ENCODE data around the gene DNAH1. TPM values are rescaled to one million over a fixed set of nuclear protein-coding genes. Genes with fewer than 3 reads are reported as not detected.

DNAH1 gene
- total RNA-seq, 1 experiment from 2014 or later, result 5.5 TPM

DNA sequence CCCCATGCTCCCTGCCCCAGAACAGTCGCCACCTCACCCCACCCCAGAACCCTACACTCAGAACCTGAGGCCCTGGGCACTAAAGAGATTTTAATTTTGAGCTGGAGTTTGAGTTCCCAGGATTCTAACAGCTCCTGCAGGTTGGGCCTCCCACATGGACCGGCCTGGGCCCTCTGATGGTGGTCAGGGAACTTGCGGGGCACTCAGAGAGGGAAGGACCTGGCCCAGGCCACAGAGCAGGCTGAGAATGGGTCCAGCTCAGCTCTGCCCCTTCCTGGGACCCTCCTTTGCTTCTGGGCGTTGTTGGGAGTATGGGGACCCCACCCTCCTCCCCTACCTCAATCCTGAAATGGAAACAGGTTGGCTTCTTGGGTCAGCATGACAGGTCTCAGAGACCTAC, 129.9 kb downstream of the DNAH1 start:
- Histone ChIP-seq H3K36me3 (ENCODE audit: control insufficient read depth in 1 of 2, insufficient read depth in 2 of 2, low read length in 2 of 2) (no peaks in the 10 kb centered on the region), H3K79me2 (ENCODE audit: insufficient read depth, low read length) (no peaks in the 10 kb centered on the region), H3K4me3 (replicated peaks in 1 of 2; ENCODE audit: low read depth in 1 of 2, low read length in 2 of 2) (no peak overlapping the region), H2AFZ (ENCODE audit: low read depth, low read length, poor library complexity, severe bottlenecking) (no peak overlapping the region), H4K20me1 (ENCODE audit: insufficient read depth) (no peaks in the 10 kb centered on the region), H3K4me1 (ENCODE audit: control insufficient read depth in 1 of 2, insufficient read depth in 2 of 2, low read length in 2 of 2) (peaks cover 16 to 32% of the 10 kb centered on the region in 2 experiments), H3K9me3 (ENCODE audit: control insufficient read depth in 1 of 2, insufficient read depth in 1 of 2, low read depth in 1 of 2, low read length in 2 of 2) (no peaks in the 10 kb centered on the region), H3K27me3 (ENCODE audit: insufficient read depth, low read length) (no peaks in the 10 kb centered on the region), H3K9ac (ENCODE audit: low read length) (no peak overlapping the region), H3K27ac (ENCODE audit: low read depth, low read length) (no peak overlapping the region), H3K9me2 (ENCODE audit: insufficient read depth) (no peaks in the 10 kb centered on the region), H3K4me2 (ENCODE audit: low read length) (no peak overlapping the region)
- TF ChIP-seq, protein P1, sequence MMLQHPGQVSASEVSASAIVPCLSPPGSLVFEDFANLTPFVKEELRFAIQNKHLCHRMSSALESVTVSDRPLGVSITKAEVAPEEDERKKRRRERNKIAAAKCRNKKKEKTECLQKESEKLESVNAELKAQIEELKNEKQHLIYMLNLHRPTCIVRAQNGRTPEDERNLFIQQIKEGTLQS (IDR thresholded peaks at IDR 0.05), result no peak
- TF ChIP-seq CEBPB (IDR thresholded peaks at IDR 0.05; ENCODE audit: low read depth), result no peak
- no peak for TF ChIP-seq FOSL1 (IDR thresholded peaks at IDR 0.05; ENCODE audit: low read depth)
- TF ChIP-seq EZH2 (IDR thresholded peaks at IDR 0.05), result no peak
- TF ChIP-seq ZNF274 (IDR thresholded peaks at IDR 0.05; ENCODE audit: low read depth, low read length), result no peak
- TF ChIP-seq ELF1 (IDR thresholded peaks at IDR 0.05; ENCODE audit: borderline replicate concordance, low read depth), result no peak
- no peak for TF ChIP-seq YY1 (IDR thresholded peaks at IDR 0.05; ENCODE audit: extremely low read depth, insufficient replicate concordance, low read depth, low read length)
- TF ChIP-seq JUND (IDR thresholded peaks at IDR 0.05), result no peak
- no peak for TF ChIP-seq RAD21 (IDR thresholded peaks at IDR 0.05; ENCODE audit: low read depth)
- TF ChIP-seq POLR2AphosphoS5 (IDR thresholded peaks at IDR 0.05; ENCODE audit: low read depth, low read length), result no peak
- TF ChIP-seq TCF7L2 (IDR thresholded peaks at IDR 0.05; ENCODE audit: borderline replicate concordance, extremely low read depth, insufficient read depth, insufficient read length), result no peak
- TF ChIP-seq POLR2A (IDR thresholded peaks at IDR 0.05; ENCODE audit: borderline replicate concordance, extremely low read depth, insufficient read depth, insufficient read length), result no peak
- TF ChIP-seq, protein P2, sequence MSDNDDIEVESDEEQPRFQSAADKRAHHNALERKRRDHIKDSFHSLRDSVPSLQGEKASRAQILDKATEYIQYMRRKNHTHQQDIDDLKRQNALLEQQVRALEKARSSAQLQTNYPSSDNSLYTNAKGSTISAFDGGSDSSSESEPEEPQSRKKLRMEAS (IDR thresholded peaks at IDR 0.05), result no peak
- TF ChIP-seq ZFX (IDR thresholded peaks at IDR 0.05), result no peak
- CTCF ChIA-PET, result interaction anchor here (0.7 to 2.0 kb wide), 7 partner anchors 14 to 208 kb away, joined by 3 to 13 read pairs (median 3); partner anchors contain the start of gene TWF2
- no peak for DNase-seq (ENCODE audit: low read depth, low spot score)
- RAD21 ChIA-PET (ENCODE audit: low non-redundant PET in 1 of 2, low total read pairs in 2 of 2, uncharacterized antibody in 2 of 2, unreplicated experiment in 2 of 2), result interaction anchor here in 1 of 2 experiments (1.0 kb wide), 1 partner anchor 220 kb away, joined by 3 read pairs; the partner anchor contains the start of gene TLR9
- intact Hi-C loops (cut with micrococcal nuclease), result loop anchor here (5.0 kb wide), 1 partner anchor 154 kb away; no protein-coding TSS in a partner anchor
- no peak for ATAC-seq
- no TSS peak for BruUV-seq (replicated peaks)
- POLR2A ChIA-PET, result no interaction called here
